ENCODE measurements around the gene ABHD14A. TPM values are rescaled to one million over a fixed set of nuclear protein-coding genes. Genes with fewer than 3 reads are reported as not detected.
A peak's percentile ranks its signal among the peaks of the same experiment; 100 is the strongest.

ABHD14A gene
- total RNA-seq, 2 experiments from 2014 or later, result 7.5 to 8.9 TPM

DNA sequence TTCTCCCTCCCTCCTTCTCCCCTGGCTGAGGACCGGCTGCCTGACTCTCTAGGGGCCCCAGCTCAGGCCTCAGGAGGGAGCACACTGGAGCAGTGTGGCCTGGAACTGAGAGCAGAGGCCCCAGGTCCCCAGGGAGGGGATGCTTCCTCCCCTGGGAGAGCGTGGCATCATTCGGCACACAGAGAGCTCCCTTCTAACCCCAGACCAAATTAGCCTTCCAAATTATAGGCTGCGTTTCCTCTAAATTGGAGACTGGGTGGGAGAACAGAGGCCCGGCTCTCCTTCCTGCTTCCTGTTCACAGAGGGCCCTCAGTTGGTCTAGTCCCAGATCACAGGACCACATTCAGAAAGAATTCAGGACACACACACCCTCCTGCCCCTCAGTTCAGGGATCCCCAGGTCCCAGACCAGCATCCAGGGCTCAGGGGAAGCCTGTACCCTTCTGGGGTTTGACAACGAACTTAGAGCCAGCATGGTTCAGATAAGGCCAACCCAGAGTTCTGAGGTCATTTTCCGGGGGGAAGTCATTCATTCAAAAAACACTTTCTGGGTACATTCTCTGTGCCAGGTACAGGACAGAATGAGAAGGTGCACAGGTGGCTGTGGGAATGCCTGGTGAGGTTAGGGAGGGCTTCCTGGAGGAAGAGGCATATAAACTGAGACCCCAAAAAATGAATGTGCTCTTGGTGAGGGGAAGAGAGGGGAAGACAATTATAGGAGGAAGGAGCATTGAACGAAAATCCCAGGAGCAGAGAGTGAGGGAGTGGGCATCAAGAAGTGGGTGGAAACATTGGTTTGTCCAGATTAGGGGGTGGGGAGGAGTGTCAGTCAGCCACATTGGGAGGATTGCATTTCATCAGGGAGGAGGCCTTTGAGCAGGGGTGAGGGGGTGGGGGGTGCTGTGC is 49.2 kb downstream of the ABHD14A start:
- Histone ChIP-seq H3K9me3 (ENCODE audit: low read length) (no peaks in the 10 kb centered on the region), H4K20me1 (ENCODE audit: insufficient read depth, low read length) (no peaks in the 10 kb centered on the region), H3K36me3 (ENCODE audit: insufficient read depth, low read length) (no peaks in the 10 kb centered on the region), H3K4me2 (ENCODE audit: low read length) (peak overlapping the region; percentile 37; the same call in 1 of the 2 replicates), H3K79me2 (ENCODE audit: insufficient read depth, low read depth, low read length) (no peaks in the 10 kb centered on the region), H2AFZ (ENCODE audit: low read length) (peak overlapping the region; percentile 12; the same call in 1 of the 2 replicates), H3K4me3 (ENCODE audit: low read depth, low read length, poor library complexity, severe bottlenecking) (no peak overlapping the region), H3K27ac (ENCODE audit: low read depth, low read length, poor library complexity, severe bottlenecking) (no peak overlapping the region), H3K9me2 (ENCODE audit: insufficient read depth, low read length) (no peaks in the 10 kb centered on the region), H3K4me1 (ENCODE audit: insufficient read depth, low read length, poor library complexity, severe bottlenecking) (peaks cover 9% of the 10 kb centered on the region)
- POLR2A ChIA-PET, result interaction anchor here (0.6 to 1.3 kb wide), 2 partner anchors 33 to 94 kb away, joined by 3 to 6 read pairs; partner anchors contain the start of gene DUSP7
- peak; percentile 33 for DNase-seq (ENCODE audit: low spot score)
- no peak for TF ChIP-seq EZH2phosphoT487 (IDR thresholded peaks at IDR 0.05; ENCODE audit: borderline replicate concordance, low read depth, low read length)
- TF ChIP-seq, protein P1, sequence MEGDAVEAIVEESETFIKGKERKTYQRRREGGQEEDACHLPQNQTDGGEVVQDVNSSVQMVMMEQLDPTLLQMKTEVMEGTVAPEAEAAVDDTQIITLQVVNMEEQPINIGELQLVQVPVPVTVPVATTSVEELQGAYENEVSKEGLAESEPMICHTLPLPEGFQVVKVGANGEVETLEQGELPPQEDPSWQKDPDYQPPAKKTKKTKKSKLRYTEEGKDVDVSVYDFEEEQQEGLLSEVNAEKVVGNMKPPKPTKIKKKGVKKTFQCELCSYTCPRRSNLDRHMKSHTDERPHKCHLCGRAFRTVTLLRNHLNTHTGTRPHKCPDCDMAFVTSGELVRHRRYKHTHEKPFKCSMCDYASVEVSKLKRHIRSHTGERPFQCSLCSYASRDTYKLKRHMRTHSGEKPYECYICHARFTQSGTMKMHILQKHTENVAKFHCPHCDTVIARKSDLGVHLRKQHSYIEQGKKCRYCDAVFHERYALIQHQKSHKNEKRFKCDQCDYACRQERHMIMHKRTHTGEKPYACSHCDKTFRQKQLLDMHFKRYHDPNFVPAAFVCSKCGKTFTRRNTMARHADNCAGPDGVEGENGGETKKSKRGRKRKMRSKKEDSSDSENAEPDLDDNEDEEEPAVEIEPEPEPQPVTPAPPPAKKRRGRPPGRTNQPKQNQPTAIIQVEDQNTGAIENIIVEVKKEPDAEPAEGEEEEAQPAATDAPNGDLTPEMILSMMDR (conservative IDR thresholded peaks at IDR 0.05; ENCODE audit: low read length), result no peak
- CTCF ChIA-PET (ENCODE audit: unreplicated experiment), result no interaction called here
- no TSS peak for BruUV-seq (replicated peaks)
- intact Hi-C loops (cut with micrococcal nuclease; ENCODE audit: unreplicated experiment), result no loop called here

DNA sequence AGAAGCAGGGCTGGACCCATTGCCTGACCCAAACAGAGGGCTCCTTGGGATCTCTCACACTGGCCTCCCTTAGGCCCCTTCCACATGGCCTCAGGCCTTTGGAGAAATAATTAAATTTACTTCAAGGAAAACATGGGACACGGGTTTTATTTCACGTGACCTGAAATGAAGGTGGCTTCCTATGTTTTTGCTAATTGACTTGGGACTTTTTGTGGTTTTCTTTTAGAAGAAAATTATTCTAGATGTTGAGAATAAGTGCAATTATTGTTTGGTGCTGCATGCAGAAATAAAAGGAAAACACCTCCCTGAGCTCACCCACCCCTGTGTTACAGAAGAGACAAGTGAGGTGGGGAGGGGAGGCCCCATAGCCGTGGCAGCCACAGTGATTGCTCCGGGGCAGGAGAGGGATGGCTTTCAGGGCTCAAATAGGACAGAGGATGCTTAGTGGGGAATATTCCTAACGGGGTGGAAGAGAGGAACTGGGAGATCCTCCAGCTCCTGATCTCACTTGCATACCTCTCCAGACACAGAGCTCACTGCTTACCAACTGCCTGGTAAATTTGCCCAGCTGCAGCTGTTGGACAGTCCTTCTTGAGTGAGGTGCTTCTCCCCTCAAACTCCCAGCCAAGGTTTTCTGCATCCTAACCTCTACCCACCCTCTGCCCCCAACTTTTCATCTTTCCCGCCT is 50.0 kb downstream of the ABHD14A start:
- Histone ChIP-seq H2AFZ (ENCODE audit: low read length) (no peak overlapping the region), H4K20me1 (ENCODE audit: insufficient read depth, low read length) (no peaks in the 10 kb centered on the region), H3K79me2 (ENCODE audit: insufficient read depth, low read depth, low read length) (no peaks in the 10 kb centered on the region), H3K4me2 (ENCODE audit: low read length) (no peak overlapping the region), H3K36me3 (ENCODE audit: insufficient read depth, low read length) (no peaks in the 10 kb centered on the region), H3K9me3 (ENCODE audit: low read length) (no peaks in the 10 kb centered on the region), H3K9me2 (ENCODE audit: insufficient read depth, low read length) (no peaks in the 10 kb centered on the region), H3K4me1 (ENCODE audit: insufficient read depth, low read length, poor library complexity, severe bottlenecking) (peaks cover 9% of the 10 kb centered on the region), H3K4me3 (ENCODE audit: low read depth, low read length, poor library complexity, severe bottlenecking) (no peak overlapping the region), H3K27ac (ENCODE audit: low read depth, low read length, poor library complexity, severe bottlenecking) (no peak overlapping the region)
- BruUV-seq (replicated peaks), result no TSS peak
- no peak for DNase-seq (ENCODE audit: low spot score)
- intact Hi-C loops (cut with micrococcal nuclease; ENCODE audit: unreplicated experiment), result no loop called here
- TF ChIP-seq EZH2phosphoT487 (IDR thresholded peaks at IDR 0.05; ENCODE audit: borderline replicate concordance, low read depth, low read length), result no peak
- TF ChIP-seq, protein P1 (conservative IDR thresholded peaks at IDR 0.05; ENCODE audit: low read length), result no peak
- CTCF ChIA-PET (ENCODE audit: unreplicated experiment), result no interaction called here
- POLR2A ChIA-PET, result interaction anchor here (1.5 kb wide), 1 partner anchor 12 kb away, joined by 4 read pairs; no protein-coding TSS in a partner anchor

All from OCI-LY7 (cell line).